Activated CD4-positive, alpha-beta T cell treated with anti-CD3 and anti-CD28 coated beads for 24 hours (primary cell): ENCODE measurements around the gene RBMS1.
"Not testable (repeated sequence)": the region's sequence is repeated elsewhere in the genome, so short reads cannot be mapped to it uniquely, and the experiment has no call there.

Experiments
- DNase-seq, 2 donors: peaks; one replicate each; pipeline ENCODE4 v3.0.0-alpha.2; 2020; ENCODE audit warnings: low read depth in 2 of 2

The RBMS1 gene

DNA sequence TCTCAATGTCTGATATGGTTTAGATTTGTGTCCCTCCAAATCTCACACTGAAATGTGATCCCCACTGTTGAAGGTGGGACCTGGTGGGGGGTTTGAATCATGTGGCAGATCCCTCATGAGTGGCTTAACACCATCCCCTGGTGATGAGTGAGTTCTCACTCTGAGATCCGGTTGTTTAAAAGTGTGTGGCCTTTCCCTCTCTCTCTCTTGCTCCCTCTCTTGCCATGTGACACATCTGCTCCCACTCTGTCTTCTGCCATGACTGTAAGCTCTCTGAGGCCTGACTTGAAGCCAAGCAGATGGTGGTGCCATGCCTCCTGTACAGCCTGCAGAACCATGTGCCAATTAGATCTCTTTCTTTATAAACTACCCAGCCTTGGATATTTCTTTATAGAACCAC is 108.8 kb downstream of the RBMS1 start:
- no peak for DNase-seq

GRCh38 chr2:160381425-160381951 is 112.1 kb downstream of the RBMS1 start:
- no peak for DNase-seq

DNA sequence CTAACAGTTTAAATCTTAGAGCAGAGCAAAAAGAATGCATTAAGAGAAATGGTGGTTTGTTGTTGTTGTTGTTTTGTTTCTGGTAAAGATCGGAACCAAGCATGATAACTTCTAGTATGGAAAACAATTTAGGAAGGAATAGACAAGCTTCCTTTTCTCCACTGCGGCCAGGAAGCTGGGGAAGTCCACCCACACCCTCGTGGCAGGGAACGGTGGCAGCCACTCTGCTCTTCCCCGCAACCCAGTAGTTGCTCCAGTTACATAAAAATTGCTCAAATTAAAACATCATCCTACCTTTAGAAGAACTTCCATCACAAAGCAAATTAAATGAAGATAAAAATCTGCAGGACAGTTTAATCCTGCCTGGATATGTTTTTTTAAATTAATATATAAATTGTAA is 113.0 kb downstream of the RBMS1 start:
- DNase-seq, result no peak

- no peak for DNase-seq
Observed at GRCh38 chr2:160380000-160380570, 113.5 kb downstream of the RBMS1 start.

DNA sequence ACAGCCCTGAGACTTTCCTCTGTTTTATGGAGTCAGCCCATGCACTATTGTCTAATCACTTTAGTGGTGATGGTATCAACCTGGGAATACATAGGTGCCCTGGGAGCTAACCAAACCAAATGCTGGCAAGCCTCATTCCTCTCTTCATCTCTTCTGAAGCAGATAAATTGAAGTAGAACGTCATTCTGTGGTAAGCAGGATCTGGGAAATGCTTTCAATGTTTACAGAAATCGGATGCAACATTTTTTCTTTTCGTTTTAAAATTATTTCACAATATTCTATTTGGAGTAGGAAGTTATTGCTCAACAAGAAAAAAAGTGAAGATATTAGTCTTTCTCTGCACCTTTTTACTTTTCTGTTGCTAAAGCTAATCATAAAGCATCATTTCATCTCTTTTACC is 114.2 kb downstream of the RBMS1 start:
- no peak for DNase-seq

GRCh38 chr2:160377204-160377995 is 116.2 kb downstream of the RBMS1 start:
- no peak for DNase-seq

GRCh38 chr2:160376576-160376975 is 117.0 kb downstream of the RBMS1 start:
- DNase-seq, result no peak

- no peak for DNase-seq
Observed at GRCh38 chr2:160375802-160376469, 117.7 kb downstream of the RBMS1 start.

DNA sequence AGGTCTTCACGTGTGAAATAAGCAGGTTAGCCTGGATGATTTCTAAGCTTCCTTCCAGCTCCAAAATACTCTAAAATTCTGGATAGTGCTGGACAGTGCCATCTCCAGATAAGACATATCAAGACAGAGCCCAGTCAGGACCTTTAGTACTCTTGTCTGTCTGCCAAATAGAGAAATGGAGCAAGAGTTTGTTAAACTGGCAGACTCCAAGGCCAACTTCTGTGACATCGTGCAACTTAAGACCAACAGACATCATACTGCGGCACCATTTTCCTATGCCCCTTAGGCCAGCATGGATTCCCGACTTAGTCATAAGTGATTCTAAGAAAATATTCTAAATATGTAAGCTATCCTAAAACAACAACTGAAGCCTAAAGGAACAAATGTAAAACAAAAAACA is 118.6 kb downstream of the RBMS1 start:
- DNase-seq, result no peak

GRCh38 chr2:160373666-160374065 is 119.9 kb downstream of the RBMS1 start:
- no peak for DNase-seq

GRCh38 chr2:160373263-160373662 is 120.3 kb downstream of the RBMS1 start:
- DNase-seq, result no peak

GRCh38 chr2:160372585-160372984 is 121.0 kb downstream of the RBMS1 start:
- DNase-seq, result no peak

- DNase-seq, result no peak
Observed at GRCh38 chr2:160372010-160372356, 121.6 kb downstream of the RBMS1 start.

DNA sequence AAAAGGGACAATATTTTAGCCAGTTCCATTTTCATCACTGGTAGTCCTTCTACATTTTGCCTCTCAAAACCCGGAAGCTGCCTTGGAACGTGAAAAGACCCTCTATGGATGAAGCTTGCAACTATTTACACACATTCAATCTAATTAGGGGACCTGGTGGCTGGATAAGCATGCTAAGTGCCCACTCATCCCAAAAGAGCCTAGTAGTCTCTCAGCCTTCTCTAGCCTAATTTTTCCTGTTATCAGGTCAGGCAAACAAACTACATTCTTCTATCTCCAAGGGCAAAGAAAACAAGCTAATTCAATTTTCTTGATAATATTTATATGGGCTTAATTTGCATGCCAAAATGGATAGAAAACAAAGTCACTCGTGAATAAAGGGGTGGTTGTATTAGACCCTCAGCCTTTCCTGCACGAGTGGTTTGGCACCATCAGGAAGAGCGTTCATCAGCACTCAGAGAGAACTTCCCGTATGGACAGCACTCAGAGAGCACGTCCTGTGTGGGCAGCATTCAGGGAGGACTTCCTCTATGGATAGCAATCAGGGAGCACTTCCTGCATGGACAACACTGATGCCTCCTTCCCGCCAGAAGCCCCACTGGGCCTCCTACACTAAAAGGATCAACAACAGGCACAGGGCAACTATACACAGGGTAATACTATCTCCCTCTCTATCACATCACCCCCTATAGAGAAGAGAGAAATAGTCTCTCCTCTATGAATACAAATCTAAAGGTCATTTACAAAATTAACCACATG is 122.2 kb downstream of the RBMS1 start:
- no peak for DNase-seq

DNA sequence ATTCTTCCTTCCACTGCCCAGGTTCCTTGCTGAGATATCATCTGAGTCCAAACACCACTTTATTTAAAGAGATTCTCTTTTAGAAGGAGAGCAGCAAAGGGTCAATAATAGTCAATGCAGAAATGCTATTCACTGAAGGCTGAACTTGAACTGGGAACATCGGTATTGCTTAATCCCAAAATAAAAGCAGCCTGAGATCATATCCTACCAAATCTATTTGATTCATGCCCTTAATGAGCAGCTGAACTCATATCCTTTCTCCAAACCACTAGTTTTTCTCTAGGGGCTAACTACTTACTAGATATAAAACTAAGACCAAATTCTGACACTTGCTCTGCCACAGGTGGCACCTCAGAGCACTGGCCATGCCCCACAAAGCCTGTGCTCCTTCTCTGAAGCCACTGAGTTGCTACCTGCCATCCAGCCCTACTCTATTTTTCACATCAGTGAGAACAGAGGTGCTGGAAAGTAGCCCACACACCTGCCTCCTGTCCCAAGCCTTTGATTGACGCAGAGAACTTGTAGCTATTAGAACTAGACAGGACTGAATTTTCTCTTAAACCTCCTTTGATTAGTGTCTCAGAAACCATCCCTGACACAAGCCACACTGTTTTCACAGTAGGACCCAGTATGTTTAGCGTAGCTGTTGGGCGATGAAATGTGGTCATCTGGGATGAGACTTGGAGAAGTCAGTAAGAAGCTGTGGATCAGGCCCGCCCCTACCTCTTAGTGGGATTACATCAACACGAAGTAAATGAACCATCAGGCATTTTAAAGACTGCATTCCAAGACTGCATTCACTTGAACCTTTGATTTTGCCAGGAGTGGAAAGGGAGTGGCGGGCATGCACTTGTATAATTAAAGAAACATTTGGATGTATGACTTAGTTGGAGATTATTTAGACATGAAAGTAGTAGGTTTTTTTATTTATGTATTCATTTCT is 124.3 kb downstream of the RBMS1 start:
- DNase-seq, result no peak

DNA sequence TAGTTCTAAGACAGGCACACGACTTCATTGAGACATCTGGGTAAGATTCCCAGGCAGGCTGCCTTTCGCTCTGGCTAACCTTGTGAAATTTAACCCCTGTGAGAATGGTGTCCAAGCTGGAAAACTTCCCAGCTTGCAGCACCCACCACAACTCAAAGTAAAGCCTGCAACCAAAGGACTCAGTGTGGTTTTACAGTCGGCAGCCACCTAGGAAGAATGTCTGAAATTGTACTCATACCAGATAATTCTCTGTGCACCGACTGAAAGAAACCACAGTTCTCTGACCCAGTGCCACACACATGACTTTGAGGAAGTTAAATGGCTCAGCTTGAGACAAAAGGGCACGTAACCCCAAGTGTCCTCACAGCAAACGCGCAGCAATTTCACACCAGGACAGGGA is 125.7 kb downstream of the RBMS1 start:
- no peak for DNase-seq

- DNase-seq, result not testable (repeated sequence)
Observed at GRCh38 chr2:160367139-160367538, 126.5 kb downstream of the RBMS1 start.

- DNase-seq, result no peak
Observed at GRCh38 chr2:160366474-160366873, 127.1 kb downstream of the RBMS1 start.

DNA sequence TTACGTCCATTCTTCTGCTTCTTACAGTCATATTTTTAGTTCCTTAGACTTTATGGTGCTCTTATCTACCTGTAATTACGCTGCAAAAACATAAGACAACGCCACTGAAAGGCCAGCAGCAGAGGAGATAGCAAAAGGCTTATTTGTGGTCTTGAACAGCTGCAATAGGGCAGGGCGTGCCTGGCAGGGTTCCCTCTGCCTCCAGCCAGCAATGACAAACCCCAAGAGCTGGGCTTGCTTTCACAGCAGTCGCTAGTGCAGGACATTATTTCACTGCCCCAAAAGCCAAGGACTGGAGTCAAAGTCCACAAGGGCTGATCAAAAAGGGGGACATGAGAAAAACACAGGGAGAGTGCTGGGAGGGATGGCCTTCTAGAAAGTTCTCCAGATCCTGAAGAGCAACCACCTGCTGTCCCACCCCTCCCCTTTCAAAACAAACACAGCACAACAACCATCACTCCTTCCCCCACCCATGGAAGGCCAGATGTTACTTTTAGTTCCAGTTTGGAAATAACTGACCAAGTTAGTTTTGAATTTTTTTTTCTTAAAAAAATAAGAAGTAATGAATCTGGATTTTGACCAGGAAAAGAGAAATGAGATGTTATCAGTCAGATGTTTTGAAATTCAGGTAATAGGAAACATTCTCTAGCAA is 127.8 kb downstream of the RBMS1 start:
- no peak for DNase-seq

GRCh38 chr2:160364364-160364763 is 129.2 kb downstream of the RBMS1 start:
- DNase-seq, result no peak

DNA sequence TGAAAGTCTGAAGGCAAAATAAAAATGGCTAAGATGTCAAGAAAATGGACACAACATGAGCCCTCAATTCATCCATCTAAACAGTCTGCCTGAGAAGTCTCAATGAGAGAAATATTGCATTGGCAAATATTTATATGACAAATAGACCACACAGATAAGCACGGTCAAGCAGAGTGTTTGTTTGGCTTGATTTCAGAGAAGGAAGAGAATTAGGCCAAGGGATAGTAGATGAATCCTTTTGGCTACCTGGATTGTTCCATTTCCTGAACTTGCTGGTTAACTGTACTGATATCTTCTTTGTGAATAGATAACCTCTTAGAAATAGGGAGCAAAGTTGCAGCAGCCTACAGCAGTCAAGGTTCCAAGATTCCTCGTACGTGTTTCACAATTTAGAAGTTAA is 129.6 kb downstream of the RBMS1 start:
- DNase-seq, result no peak
